Measurements from ENCODE around the gene FBN2. TPM values are rescaled to one million over a fixed set of nuclear protein-coding genes. Genes with fewer than 3 reads are reported as not detected.

FBN2 gene
- total RNA-seq, 4 donors from 2014 or later: 5.3 to 19.4 (median 7.5) TPM

- 91 to 100% methylated on average over 1 of the region's 7 CpGs for WGBS, 2 donors (ENCODE audit: low coverage in 1 of 2)
- H3K4me1 ChIP-seq: peaks cover 0 to 6% (median 0%) of the 10 kb centered on the region in 3 donors
- H3K36me3 ChIP-seq: no peaks in the 10 kb centered on the region
- H3K27ac ChIP-seq: no peak overlapping the region
- no peak for ATAC-seq
- H3K4me3 ChIP-seq: no peak overlapping the region
- TF ChIP-seq CTCF (IDR thresholded peaks at IDR 0.05) (no peak), POLR2A (IDR thresholded peaks at IDR 0.05) (no peak)
- no peaks in the 10 kb centered on the region for H3K9me3 ChIP-seq
- H3K27me3 ChIP-seq: no peaks in the 10 kb centered on the region
Observed at GRCh38 chr5:128216285-128216684, 321.8 kb downstream of the FBN2 start.

- peaks cover 0 to 6% (median 0%) of the 10 kb centered on the region in 3 donors for H3K4me1 ChIP-seq
- H3K4me3 ChIP-seq: no peak overlapping the region
- H3K27me3 ChIP-seq: no peaks in the 10 kb centered on the region
- no peaks in the 10 kb centered on the region for H3K36me3 ChIP-seq
- TF ChIP-seq CTCF (IDR thresholded peaks at IDR 0.05) (no peak), POLR2A (IDR thresholded peaks at IDR 0.05) (no peak), POLR2AphosphoS5 (IDR thresholded peaks at IDR 0.05) (no peak), EP300 (IDR thresholded peaks at IDR 0.05) (no peak)
- no peak for ATAC-seq
- H3K27ac ChIP-seq: no peak overlapping the region
- WGBS, 2 donors (ENCODE audit: low coverage in 1 of 2): 66 to 81% methylated on average over 3 to 5 of the region's 5 CpGs
- H3K9me3 ChIP-seq: no peaks in the 10 kb centered on the region
Observed at GRCh38 chr5:128213833-128214232, 324.2 kb downstream of the FBN2 start.

GRCh38 chr5:128213340-128213739, 324.7 kb downstream of the FBN2 start:
- 0 to 5% methylated on average over 3 to 4 of the region's 4 CpGs for WGBS, 2 donors (ENCODE audit: low coverage in 1 of 2)
- no peak for ATAC-seq
- H3K27ac ChIP-seq: no peak overlapping the region
- H3K36me3 ChIP-seq: no peaks in the 10 kb centered on the region
- peaks cover 0 to 6% (median 0%) of the 10 kb centered on the region in 3 donors for H3K4me1 ChIP-seq
- H3K4me3 ChIP-seq: no peak overlapping the region
- H3K9me3 ChIP-seq: no peaks in the 10 kb centered on the region
- no peaks in the 10 kb centered on the region for H3K27me3 ChIP-seq
- TF ChIP-seq EP300 (IDR thresholded peaks at IDR 0.05) (no peak), CTCF (IDR thresholded peaks at IDR 0.05) (peak; percentile 62 to 77 (median 74))

- no peak for TF ChIP-seq EP300 (IDR thresholded peaks at IDR 0.05)
- no peak for TF ChIP-seq CTCF (IDR thresholded peaks at IDR 0.05)
- H3K27ac ChIP-seq: no peak overlapping the region
- no peaks in the 10 kb centered on the region for H3K36me3 ChIP-seq
- H3K27me3 ChIP-seq: no peaks in the 10 kb centered on the region
- H3K4me3 ChIP-seq: no peak overlapping the region
- WGBS, 2 donors (ENCODE audit: low coverage in 1 of 2): 44 to 56% methylated on average over 1 to 5 of the region's 5 CpGs
- no peaks in the 10 kb centered on the region for H3K9me3 ChIP-seq
- ATAC-seq: no peak
- peaks cover 0 to 6% (median 0%) of the 10 kb centered on the region in 3 donors for H3K4me1 ChIP-seq
Observed at GRCh38 chr5:128212191-128212806, 325.7 kb downstream of the FBN2 start.

GRCh38 chr5:128208436-128208835, 329.6 kb downstream of the FBN2 start:
- Histone ChIP-seq H3K4me1 (peaks cover 0 to 5% (median 0%) of the 10 kb centered on the region in 3 donors), H3K4me3 (no peak overlapping the region), H3K27ac (no peak overlapping the region), H3K9me3 (no peaks in the 10 kb centered on the region), H3K27me3 (no peaks in the 10 kb centered on the region), H3K36me3 (no peaks in the 10 kb centered on the region)
- no peak for TF ChIP-seq POLR2A (IDR thresholded peaks at IDR 0.05)
- no peak for ATAC-seq

Small RNAs within 50 kb of the gene (small RNA-seq; reads per million reads assigned to genes)
- gene RF00019: 0 reads per million in 4 donors
